ENCODE data around the gene HIVEP2.

GRCh38 chr6:142822383-142822782 is 122.6 kb downstream of the HIVEP2 start:
- TF ChIP-seq POLR2A (IDR thresholded peaks at IDR 0.05; ENCODE audit: low read length) (no peak), GATA1 (IDR thresholded peaks at IDR 0.05; ENCODE audit: low read depth, low read length) (no peak)

Data from erythroblast (primary cell).